GM23248 (cell line): ENCODE measurements around the gene NAV2.

Experiments used
- EZH2 ChIP-seq: fragments of 200-600 bp; sonication (generic); IDR thresholded peaks from 2 replicates; pipeline ENCODE4 v1.6.1; 2018; ENCODE audit warnings: antibody characterized with exemption, mild to moderate bottlenecking; ENCODE audit not compliant: insufficient read depth, poor library complexity, severe bottlenecking
- EZH2phosphoT487 ChIP-seq: fragments of 200-600 bp; sonication (generic); IDR thresholded peaks from 2 replicates; pipeline ENCODE4 v1.6.1; 2018; ENCODE audit warnings: antibody characterized with exemption, moderate library complexity, mild to moderate bottlenecking, low read depth; ENCODE audit not compliant: insufficient read depth

DNA sequence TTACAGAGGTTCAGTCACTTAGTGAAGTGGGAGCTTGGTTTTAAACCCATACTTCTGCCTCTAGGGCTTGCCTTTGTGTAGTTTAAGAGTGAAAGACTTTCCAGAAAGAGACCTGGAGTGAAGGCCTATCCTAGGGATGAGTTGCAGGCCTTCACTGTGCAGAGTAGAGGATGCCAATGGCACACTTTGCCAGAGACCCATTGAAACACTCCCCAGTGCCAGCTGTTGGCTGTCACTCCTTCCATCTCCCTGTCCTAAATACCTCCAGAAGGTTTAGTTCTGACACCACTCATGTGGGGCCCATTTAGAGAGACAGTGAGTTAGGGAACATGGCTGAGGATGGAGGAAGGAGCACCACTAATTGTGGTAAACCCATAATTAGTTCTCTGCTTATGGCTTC lies 31.5 kb downstream of the NAV2 start:
- TF ChIP-seq EZH2, result no peak
- TF ChIP-seq EZH2phosphoT487, result no peak
